H1 (cell line): ENCODE data around the gene EGFL6. TPM values are rescaled to one million over a fixed set of nuclear protein-coding genes. Genes with fewer than 3 reads are reported as not detected.

Experiments used
- CTCF ChIA-PET: fragments of 300-600 bp; sonication (Branson Sonifier 250); formaldehyde crosslinking; loops from one replicate; lab custom pipeline; 2021; ENCODE audit not compliant: partially characterized antibody; lab: Charles Lee
- POLR2A ChIA-PET: fragments of 300-600 bp; sonication (Branson Sonifier 250); formaldehyde crosslinking; loops from one replicate; lab custom pipeline; 2021; ENCODE audit warnings: inconsistent platforms; ENCODE audit not compliant: partially characterized antibody; lab: Charles Lee
- DNase-seq, 2 experiments: peaks; one replicate each; pipeline versions ENCODE4 v3.0.0 to v3.0.0-alpha.2; 2010 to 2022; ENCODE audit warnings: low spot score in 2 of 2, low read depth in 1 of 2, mixed read lengths in 1 of 2
- FAIRE-seq: peaks from 2 replicates; lab custom pipeline; 2011; peaks lifted over from hg19 to GRCh38; lab: Jason Lieb, UNC
- H2AFZ ChIP-seq: 2 replicates; pipeline ENCODE4 v1.8.1; 2012; ENCODE audit warnings: low read length, inconsistent platforms
- H2AK5ac ChIP-seq: 2 replicates; pipeline ENCODE4 v1.6.1; 2013; ENCODE audit warnings: low read depth, low read length
- H2BK120ac ChIP-seq: replicated peaks from 2 replicates; pipeline ENCODE3; 2013; ENCODE audit warnings: low read depth, low read length, inconsistent platforms
- H2BK12ac ChIP-seq: 2 replicates; pipeline ENCODE4 v1.6.1; 2013; ENCODE audit warnings: low read depth, low read length
- H2BK15ac ChIP-seq: 2 replicates; pipeline ENCODE4 v1.6.1; 2013; ENCODE audit warnings: low read length
- H2BK20ac ChIP-seq: 2 replicates; pipeline ENCODE4 v1.6.1; 2013; ENCODE audit warnings: low read length
- H2BK5ac ChIP-seq: 2 replicates; pipeline ENCODE4 v1.6.1; 2013; ENCODE audit warnings: low read depth, low read length
- H3K14ac ChIP-seq: 2 replicates; pipeline ENCODE4 v1.6.1; 2013; ENCODE audit warnings: inconsistent platforms; ENCODE audit not compliant: insufficient read length
- H3K18ac ChIP-seq: 2 replicates; pipeline ENCODE4 v1.6.1; 2013; ENCODE audit warnings: low read length; ENCODE audit errors: extremely low read depth
- H3K23ac ChIP-seq: 2 replicates; pipeline ENCODE4 v1.6.1; 2013; ENCODE audit warnings: inconsistent platforms; ENCODE audit not compliant: insufficient read length
- H3K23me2 ChIP-seq: 2 replicates; pipeline ENCODE4 v1.6.1; 2013; ENCODE audit warnings: low read depth, low read length
- H3K27ac ChIP-seq: 2 replicates; pipeline ENCODE4 v1.6.1; 2011; ENCODE audit warnings: low read depth, low read length, inconsistent platforms
- H3K27me3 ChIP-seq, 4 experiments: replicated peaks in 1 of 4; 1 replicate in 1 of 4; 2 replicates in 3 of 4; pipeline versions ENCODE4 v1.6.1 to v1.8.1; 2011 to 2013; ENCODE audit warnings: low read length in 3 of 4, mild to moderate bottlenecking in 3 of 4, inconsistent platforms in 2 of 4, mixed read lengths in 2 of 4, moderate library complexity in 1 of 4; ENCODE audit not compliant: control insufficient read depth in 3 of 4, insufficient read depth in 3 of 4; ENCODE audit errors: extremely low read depth in 1 of 4
- H3K36me3 ChIP-seq, 4 experiments: 2 replicates each; pipeline versions ENCODE4 v1.6.1 to v1.8.1; 2011 to 2013; ENCODE audit warnings: mild to moderate bottlenecking in 4 of 4, low read length in 3 of 4, moderate library complexity in 2 of 4, control low read depth in 1 of 4, inconsistent platforms in 1 of 4; ENCODE audit not compliant: insufficient read depth in 4 of 4, control insufficient read depth in 2 of 4
- H3K4ac ChIP-seq: replicated peaks from 2 replicates; pipeline ENCODE3; 2013; ENCODE audit warnings: low read length, low read depth, mixed read lengths, inconsistent platforms; ENCODE audit not compliant: insufficient read length
- H3K4me1 ChIP-seq, 4 experiments: replicated peaks in 1 of 4; 1 replicate in 1 of 4; 2 replicates in 3 of 4; pipeline versions ENCODE4 v1.6.1 to v1.8.1; 2011 to 2013; ENCODE audit warnings: low read length in 3 of 4, inconsistent platforms in 2 of 4, mixed read lengths in 1 of 4; ENCODE audit not compliant: insufficient read depth in 4 of 4, control insufficient read depth in 3 of 4
- H3K4me2 ChIP-seq, 2 experiments: 2 replicates each; pipeline versions ENCODE4 v1.6.1 to v1.8.1; 2011 to 2013; ENCODE audit warnings: low read depth in 2 of 2, low read length in 2 of 2, control low read depth in 1 of 2, inconsistent platforms in 1 of 2, mild to moderate bottlenecking in 1 of 2; ENCODE audit not compliant: insufficient read depth in 1 of 2
- H3K4me3 ChIP-seq, 4 experiments: fragments of 200-600, 300-600 bp in 1 of 4; sonication (generic), shearing (Covaris generic), sonication (Bioruptor Twin) in 1 of 4; 2 replicates each; pipeline versions ENCODE4 v1.5.1 to v1.8.1; 2011 to 2016; ENCODE audit warnings: low read length in 4 of 4, low read depth in 3 of 4, control low read depth in 2 of 4, inconsistent platforms in 2 of 4, mild to moderate bottlenecking in 2 of 4, mixed read lengths in 1 of 4, moderate library complexity in 1 of 4; ENCODE audit not compliant: insufficient read depth in 2 of 4; ENCODE audit errors: extremely low read depth in 1 of 4
- H3K56ac ChIP-seq: replicated peaks from 2 replicates; pipeline ENCODE3; 2013; ENCODE audit warnings: low read depth, mild to moderate bottlenecking, mixed read lengths, low read length, inconsistent platforms; ENCODE audit not compliant: insufficient read length
- H3K79me1 ChIP-seq: 2 replicates; pipeline ENCODE4 v1.6.1; 2013; ENCODE audit warnings: low read depth, low read length, control low read depth
- H3K79me2 ChIP-seq, 2 experiments: 2 replicates each; pipeline versions ENCODE4 v1.6.1 to v1.8.1; 2012 to 2013; ENCODE audit warnings: low read length in 2 of 2, mild to moderate bottlenecking in 2 of 2, inconsistent platforms in 1 of 2; ENCODE audit not compliant: insufficient read depth in 2 of 2, control insufficient read depth in 1 of 2
- H3K9ac ChIP-seq, 4 experiments: replicated peaks in 1 of 4; 1 replicate in 1 of 4; 2 replicates in 3 of 4; pipeline versions ENCODE4 v1.6.1 to v1.8.1; 2011 to 2013; ENCODE audit warnings: low read depth in 3 of 4, low read length in 3 of 4, control low read depth in 2 of 4, mild to moderate bottlenecking in 2 of 4, moderate library complexity in 2 of 4, inconsistent platforms in 1 of 4; ENCODE audit errors: extremely low read depth in 1 of 4
- H3K9me3 ChIP-seq, 2 experiments: 2 replicates each; pipeline versions ENCODE4 v1.6.1 to v1.8.1; 2012 to 2013; ENCODE audit warnings: mild to moderate bottlenecking in 2 of 2, moderate library complexity in 2 of 2, control low read depth in 1 of 2, inconsistent platforms in 1 of 2, low read depth in 1 of 2, low read length in 1 of 2, mixed read lengths in 1 of 2; ENCODE audit not compliant: insufficient read depth in 2 of 2
- H4K20me1 ChIP-seq, 2 experiments: replicated peaks in 1 of 2; 2 replicates each; pipeline versions ENCODE3 to v1.8.1; 2011 to 2013; ENCODE audit warnings: inconsistent platforms in 2 of 2, low read length in 2 of 2, mild to moderate bottlenecking in 1 of 2; ENCODE audit not compliant: insufficient read depth in 2 of 2, control insufficient read depth in 1 of 2
- H4K5ac ChIP-seq: 2 replicates; pipeline ENCODE4 v1.6.1; 2013; ENCODE audit warnings: low read length, low read depth, mixed read lengths, inconsistent platforms; ENCODE audit not compliant: insufficient read length
- H4K8ac ChIP-seq: 2 replicates; pipeline ENCODE4 v1.8.0; 2013; ENCODE audit warnings: mild to moderate bottlenecking, moderate library complexity, low read length, inconsistent platforms; ENCODE audit not compliant: insufficient read depth; ENCODE audit errors: extremely low read depth
- H4K91ac ChIP-seq: replicated peaks from 2 replicates; pipeline ENCODE3; 2013; ENCODE audit warnings: low read length, mixed read lengths, inconsistent platforms; ENCODE audit not compliant: insufficient read length
- CHD1 ChIP-seq: IDR thresholded peaks from 2 replicates; pipeline ENCODE4 v1.6.1; 2012; ENCODE audit warnings: low read depth, low read length, improper control_type of control experiment
- FOSL1 ChIP-seq: IDR thresholded peaks from 2 replicates; pipeline ENCODE4 v1.6.1; 2011; ENCODE audit warnings: mild to moderate bottlenecking, low read depth, low read length, moderate library complexity; ENCODE audit not compliant: insufficient read depth
- HDAC2 ChIP-seq, 2 experiments: fragments of 300-600 bp in 1 of 2; sonication (generic) in 1 of 2; IDR thresholded peaks; 2 replicates each; pipeline ENCODE4 v1.6.1; 2011 to 2012; ENCODE audit warnings: low read depth in 2 of 2, low read length in 2 of 2, mild to moderate bottlenecking in 2 of 2, moderate library complexity in 2 of 2, borderline replicate concordance in 1 of 2, inconsistent platforms in 1 of 2
- MAX ChIP-seq: IDR thresholded peaks from 2 replicates; pipeline ENCODE4 v1.6.1; 2012; ENCODE audit warnings: inconsistent platforms
- NRF1 ChIP-seq: IDR thresholded peaks from 2 replicates; pipeline ENCODE4 v1.6.1; 2011; ENCODE audit warnings: mild to moderate bottlenecking, low read depth, low read length, improper control_type of control experiment
- RBBP5 ChIP-seq: IDR thresholded peaks from 2 replicates; pipeline ENCODE4 v1.7.1; 2012; ENCODE audit warnings: low read depth, mild to moderate bottlenecking, inconsistent platforms, low read length, moderate library complexity, borderline replicate concordance
- SP1 ChIP-seq: IDR thresholded peaks from 2 replicates; pipeline ENCODE4 v1.6.1; 2011; ENCODE audit warnings: low read depth, low read length
- TCF12 ChIP-seq: IDR thresholded peaks from 2 replicates; pipeline ENCODE4 v1.6.1; 2011; ENCODE audit warnings: low read depth, mild to moderate bottlenecking, low read length
- TEAD4 ChIP-seq: IDR thresholded peaks from 2 replicates; pipeline ENCODE4 v1.6.1; 2012; ENCODE audit warnings: low read depth, low read length, inconsistent platforms, mixed read lengths
- WGBS, 2 experiments: shearing (Covaris generic) in 1 of 2; methylation state at CpG; one replicate each; pipeline versions ENCODE4 v1.1.6 to v1.1.7; 2013 to 2015; ENCODE audit warnings: low lambda C conversion rate in 2 of 2, mixed read lengths in 2 of 2, inconsistent platforms in 1 of 2, low coverage in 1 of 2, missing lambda C conversion rate in 1 of 2; ENCODE audit not compliant: insufficient replicate concordance in 2 of 2, insufficient coverage in 1 of 2, insufficient read length in 1 of 2; ENCODE audit errors: extremely low coverage in 1 of 2, missing lambda C conversion rate in 1 of 2; 5-methylcytosine and 5-hydroxymethylcytosine counted together
- polyA plus RNA-seq, 7 experiments: library from polyadenylated mRNA; depleted of rRNA in 3 of 7; stranded (reverse) in 5 of 7; unstranded in 2 of 7; fragments of >200 nt in 5 of 7; fragments of 200-250 nt in 2 of 7; gene quantifications; 1 replicate in 5 of 7; 2 replicates in 1 of 7; 4 replicates in 1 of 7; pipeline versions ENCODE4 v1.2.1 to v1.2.3, GENCODE V29; 2011 to 2013; ENCODE audit warnings: missing spikeins in 2 of 7, mixed read lengths in 2 of 7
- total RNA-seq: library from RNA; stranded (reverse); fragmentation: NEBNext Ultra II Directional; extraction: Animal tissue kit (Norgen Biotek cat#: 25700); gene quantifications from 2 replicates; pipeline ENCODE4 v1.2.1, GENCODE V29; 2021

EGFL6 gene
- total and polyA plus RNA-seq, 2 of the 8 experiments (the other 6 are each of a cell fraction or from before 2014, with no cell fraction given) = 0.93 to 1.1 TPM

DNA sequence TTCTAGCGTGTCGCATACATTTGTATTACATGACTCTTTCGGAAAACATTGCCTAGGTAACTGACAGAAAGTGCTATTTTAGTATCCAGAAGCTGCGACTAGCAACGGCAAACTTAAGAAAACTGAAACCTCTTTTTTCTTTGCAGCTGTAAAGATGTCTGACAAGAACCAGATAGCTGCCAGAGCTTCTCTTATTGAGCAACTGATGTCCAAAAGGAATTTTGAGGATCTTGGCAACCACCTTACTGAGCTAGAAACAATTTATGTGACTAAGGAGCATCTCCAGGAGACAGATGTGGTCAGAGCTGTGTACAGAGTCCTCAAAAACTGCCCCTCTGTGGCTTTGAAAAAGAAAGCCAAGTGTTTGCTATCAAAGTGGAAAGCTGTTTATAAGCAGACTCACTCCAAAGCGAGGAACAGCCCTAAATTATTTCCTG is 93.0 kb downstream of the EGFL6 start:
- H4K5ac ChIP-seq = no peak overlapping the region
- no peak overlapping the region for H3K56ac ChIP-seq
- ChIA-PET POLR2A (no interaction called here), CTCF (interaction anchor here (0.6 to 1.5 kb wide), 4 partner anchors 16 to 696 kb away, joined by 3 to 4 read pairs (median 3); partner anchors contain the start of genes OFD1 and TRAPPC2)
- no peak overlapping the region for H3K23ac ChIP-seq
- no peak overlapping the region for H3K4ac ChIP-seq
- WGBS, 2 experiments = 87% methylated on average over 6 of the region's 6 CpGs; no CpG with 5 or more reads in 1 of the 2 experiments
- no peak overlapping the region for H2BK15ac ChIP-seq
- FAIRE-seq = no peak
- no peak overlapping the region for H3K9ac ChIP-seq
- H2BK120ac ChIP-seq = no peak overlapping the region
- TF ChIP-seq FOSL1 (no peak), RBBP5 (no peak), SP1 (no peak), TEAD4 (no peak), TCF12 (no peak), MAX (no peak), HDAC2 (IDR thresholded peaks at IDR 0.05; ENCODE audit: borderline replicate concordance in 1 of 2, low read depth in 2 of 2, low read length in 2 of 2) (no peak), NRF1 (no peak), CHD1 (no peak)
- no peaks in the 10 kb centered on the region for H3K9me3 ChIP-seq
- no peak for DNase-seq
- H4K20me1 ChIP-seq = no peaks in the 10 kb centered on the region
- H2AK5ac ChIP-seq = no peak overlapping the region
- H3K4me1 ChIP-seq = no peaks in the 10 kb centered on the region
- no peaks in the 10 kb centered on the region for H3K27me3 ChIP-seq
- H2BK12ac ChIP-seq = no peak overlapping the region
- no peak overlapping the region for H3K14ac ChIP-seq
- no peak overlapping the region for H2AFZ ChIP-seq
- H3K23me2 ChIP-seq = no peaks in the 10 kb centered on the region
- no peak overlapping the region for H3K27ac ChIP-seq
- no peak overlapping the region for H2BK5ac ChIP-seq
- H3K79me1 ChIP-seq = no peaks in the 10 kb centered on the region
- no peak overlapping the region for H3K4me2 ChIP-seq
- no peak overlapping the region for H2BK20ac ChIP-seq
- no peak overlapping the region for H3K18ac ChIP-seq
- H3K79me2 ChIP-seq = no peaks in the 10 kb centered on the region
- H3K4me3 ChIP-seq = no peak overlapping the region
- H4K91ac ChIP-seq = no peak overlapping the region
- H4K8ac ChIP-seq = no peak overlapping the region
- H3K36me3 ChIP-seq = peaks cover 0 to 3% (median 0%) of the 10 kb centered on the region in 4 experiments; a peak in 4 of 8 replicates
